Astrocyte of the cerebellum (primary cell): Measurements from ENCODE around the gene TBC1D32.

Experiments
- DNase-seq: peaks from one replicate; pipeline ENCODE4 v3.0.0-alpha.2; 2011; ENCODE audit warnings: low read depth
- H3K4me3 ChIP-seq: 2 replicates; pipeline ENCODE4 v1.5.1; 2011; ENCODE audit warnings: mild to moderate bottlenecking, low read depth, low read length, moderate library complexity
- CTCF ChIP-seq: IDR thresholded peaks from 2 replicates; pipeline ENCODE4 v1.5.1; 2012; ENCODE audit warnings: low read length, low read depth, moderate library complexity, mild to moderate bottlenecking; ENCODE audit errors: missing control alignments
- in situ Hi-C: cut with HindIII; loops from 2 replicates; pipeline ENCODE4 v1.10.0; 2017; ENCODE audit warnings: low sequenced_read_pairs

The TBC1D32 gene

GRCh38 chr6:121171879-121172278 lies 162.4 kb downstream of the TBC1D32 start:
- no peak for TF ChIP-seq CTCF
- H3K4me3 ChIP-seq: no peak overlapping the region
- in situ Hi-C loops: no loop called here
- no peak for DNase-seq

- in situ Hi-C loops: no loop called here
- TF ChIP-seq CTCF: no peak
- no peak for DNase-seq
- no peak overlapping the region for H3K4me3 ChIP-seq
These were observed 172.4 kb downstream of the TBC1D32 start for GRCh38 chr6:121161886-121162285.

GRCh38 chr6:121160276-121160675 lies 174.0 kb downstream of the TBC1D32 start:
- TF ChIP-seq CTCF: no peak
- no peak for DNase-seq
- in situ Hi-C loops: no loop called here
- H3K4me3 ChIP-seq: no peak overlapping the region

- TF ChIP-seq CTCF: no peak
- in situ Hi-C loops: no loop called here
- no peak overlapping the region for H3K4me3 ChIP-seq
- DNase-seq: no peak
These were observed 175.4 kb downstream of the TBC1D32 start for GRCh38 chr6:121158891-121159290.

GRCh38 chr6:121158438-121158837 lies 175.8 kb downstream of the TBC1D32 start:
- DNase-seq: no peak
- H3K4me3 ChIP-seq: no peak overlapping the region
- in situ Hi-C loops: no loop called here
- TF ChIP-seq CTCF: no peak

GRCh38 chr6:121157906-121158305 lies 176.4 kb downstream of the TBC1D32 start:
- in situ Hi-C loops: no loop called here
- DNase-seq: no peak
- TF ChIP-seq CTCF: no peak
- H3K4me3 ChIP-seq: no peak overlapping the region

GRCh38 chr6:121143476-121143875 lies 190.8 kb downstream of the TBC1D32 start:
- no peak for TF ChIP-seq CTCF
- no peak for DNase-seq
- no peak overlapping the region for H3K4me3 ChIP-seq
- in situ Hi-C loops: no loop called here
